Epithelial cell of umbilical artery (primary cell): ENCODE results near the gene CDH23. TPM values are rescaled to one million over a fixed set of nuclear protein-coding genes. Genes with fewer than 3 reads are reported as not detected.

ENCODE experiments used
- total RNA-seq: library from RNA; depleted of rRNA; stranded (reverse); fragments of >200 nt; gene quantifications from 2 replicates; pipeline ENCODE4 v1.2.3, GENCODE V29; 2014

The CDH23 gene
- total RNA-seq: under 0.01 TPM in 1 of 2 replicates, not detected in the other

GRCh38 chr10:71396711-71397295, at the start of gene CDH23:
TSS of gene CDH23 (plus strand) at chr10:71396920. CDS start at chr10:71439832, 42,912 bp downstream.

GRCh38 chr10:71719464-71720201, 322.9 kb downstream of the CDH23 start, which contains the start of gene C10orf105:
TSS of gene C10orf105 (minus strand) at chr10:71719778. CDS start at chr10:71716337, 3,441 bp downstream.

DNA sequence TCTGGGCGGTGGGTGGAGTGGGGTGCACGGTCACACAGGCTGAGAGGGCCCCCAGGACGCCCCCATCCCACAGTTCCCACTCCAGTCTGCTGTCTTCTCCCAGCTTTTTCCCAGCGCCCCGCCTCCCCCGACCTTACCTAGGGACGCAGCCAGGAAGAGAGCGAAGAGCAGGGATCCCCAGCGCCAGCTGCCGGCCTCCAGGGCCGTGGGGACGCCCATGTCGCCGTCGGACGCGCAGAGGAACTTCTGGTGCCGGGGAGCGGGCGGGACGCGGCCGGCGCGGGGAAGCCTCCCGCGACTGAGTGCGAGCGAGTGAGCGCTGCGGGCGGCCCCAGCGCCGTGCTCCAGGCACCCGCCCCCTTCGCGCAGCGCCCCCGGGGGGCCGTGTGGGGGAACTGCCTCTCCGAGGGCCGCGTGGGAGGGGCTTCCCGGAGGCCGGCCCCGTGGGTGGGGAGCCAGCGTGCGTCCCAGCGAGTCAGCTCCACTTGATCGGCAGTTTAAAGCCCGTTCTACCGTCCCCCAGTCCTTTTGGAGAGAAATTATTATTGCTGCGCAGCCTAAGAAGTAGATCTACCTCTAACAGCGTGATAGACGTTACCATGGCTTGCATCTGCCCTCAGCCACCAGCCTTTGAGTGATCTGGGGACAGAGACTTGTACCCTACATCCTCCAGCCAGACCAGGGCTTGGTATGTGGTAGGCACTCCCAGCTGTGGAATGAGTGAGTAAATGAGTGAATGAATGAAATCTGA, 376.7 kb downstream of the CDH23 start, which contains the start of gene VSIR:
TSS of gene VSIR (minus strand) at position 300 of the 751 bp plus-strand sequence. CDS start at position 219, 81 bp downstream.

GRCh38 chr10:71850743-71851464, 454.2 kb downstream of the CDH23 start, which contains the start of gene PSAP:
TSS of gene PSAP (minus strand) at chr10:71851251. CDS start at chr10:71851221, 30 bp downstream.

Other genes starting within 250 kb of the CDH23 start
- 10.6 and 15.3 TPM in 2 replicates for gene UNC5B, start 184.3 kb upstream of the CDH23 start, total RNA-seq
- 0.46 and 1.3 TPM in 2 replicates for gene SLC29A3, start 77.7 kb upstream of the CDH23 start, total RNA-seq